ENCODE measurements around the gene WNT7B.

DNA sequence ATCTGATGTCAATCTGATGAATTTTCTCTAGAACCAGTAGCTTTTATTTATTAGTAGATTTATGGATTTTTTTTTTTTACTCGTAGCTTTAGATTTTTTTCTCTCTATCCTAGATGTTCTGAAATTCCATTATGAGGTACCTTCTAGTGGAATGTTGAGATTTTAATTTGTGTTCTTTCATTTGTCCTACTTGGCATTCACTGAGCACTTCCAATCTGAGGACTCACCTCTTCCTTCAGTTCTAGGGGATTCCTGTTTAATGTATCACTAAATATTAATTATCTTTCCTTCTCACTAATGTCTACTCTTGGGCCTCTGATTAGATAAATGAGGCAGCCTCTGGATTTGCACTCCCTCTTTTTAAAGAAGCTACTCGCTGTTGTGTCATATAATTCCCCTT is 40.2 kb upstream of the WNT7B start:
- TF ChIP-seq CTCF (IDR thresholded peaks at IDR 0.05) (no peak), POLR2A (IDR thresholded peaks at IDR 0.05) (no peak)

Data from Peyer's patch (tissue), 4 donors.